ENCODE data around the gene LAMA5.

GRCh38 chr20:62304331-62305148, 62.6 kb downstream of the LAMA5 start:
- TF ChIP-seq CTCF (conservative IDR thresholded peaks at IDR 0.05; ENCODE audit: low read depth in 2 of 2) (no peak), EZH2 (IDR thresholded peaks at IDR 0.05; ENCODE audit: low read depth, unreplicated experiment) (no peak), POLR2AphosphoS5 (IDR thresholded peaks at IDR 0.05; ENCODE audit: low read depth) (no peak), ETS1 (IDR thresholded peaks at IDR 0.05) (no peak), EZH2phosphoT487 (IDR thresholded peaks at IDR 0.05; ENCODE audit: unreplicated experiment) (no peak), JUNB (IDR thresholded peaks at IDR 0.05; ENCODE audit: unreplicated experiment) (no peak), CREB1 (CRISPR knock-in tag; IDR thresholded peaks at IDR 0.05; ENCODE audit: low read depth) (no peak), NANOG (IDR thresholded peaks at IDR 0.05; ENCODE audit: borderline replicate concordance) (no peak), ZNF114 (CRISPR knock-in tag; IDR thresholded peaks at IDR 0.05) (no peak), ZNF331 (CRISPR knock-in tag; IDR thresholded peaks at IDR 0.05; ENCODE audit: low read depth) (no peak)

Measured in GM23338 (cell line).